SK-MEL-5 (cell line): ENCODE measurements around the gene ALG6. TPM values are rescaled to one million over a fixed set of nuclear protein-coding genes. Genes with fewer than 3 reads are reported as not detected.
A peak's percentile ranks its signal among the peaks of the same experiment; 100 is the strongest.
"Not testable (repeated sequence)": the region's sequence is repeated elsewhere in the genome, so short reads cannot be mapped to it uniquely, and the experiment has no call there.

ENCODE experiments used
- DNase-seq: peaks from one replicate; pipeline ENCODE4 v3.0.0-alpha.2; 2016; ENCODE audit warnings: low read depth, low spot score
- in situ Hi-C: cut with HindIII; loops from 2 replicates; pipeline ENCODE4 v1.10.0; 2016; ENCODE audit warnings: low sequenced_read_pairs, high pct_unique_total_duplicates, low pct_unique_long_range_greater_than_20kb
- small RNA-seq, 2 experiments: library from RNA; depleted of rRNA; stranded (forward); fragments of <200 nt; gene quantifications; one replicate each; pipeline ENCODE3, GENCODE V24; 2014
- total RNA-seq: library from RNA; depleted of rRNA; stranded (reverse); fragments of >200 nt; shearing (Covaris generic); gene quantifications from 2 replicates; pipeline ENCODE4 v1.2.3, GENCODE V29; 2014; rRNA removed

Gene ALG6
- total RNA-seq, 1 experiment from 2014 or later = 38.8 TPM

DNA sequence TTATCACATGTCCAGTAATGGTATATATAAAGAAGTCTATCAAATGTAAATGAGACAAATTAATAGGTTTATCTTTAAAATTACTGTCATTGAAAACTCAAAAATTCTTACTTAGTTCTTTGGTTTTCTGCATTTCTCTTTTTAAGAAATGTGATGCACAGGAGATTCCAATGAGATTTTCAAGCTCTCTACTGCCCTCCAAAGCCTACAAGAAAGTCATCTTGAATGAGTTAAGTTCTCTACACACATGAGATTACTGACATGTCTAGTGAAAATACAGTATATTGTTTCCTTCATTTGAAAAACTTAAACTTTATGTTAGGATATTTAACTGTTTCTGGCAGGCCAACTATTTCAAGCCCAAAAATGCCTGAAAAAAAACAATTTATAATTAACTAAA, 86.8 kb downstream of the ALG6 start:
- in situ Hi-C loops = no loop called here
- DNase-seq = peak; percentile 53

GRCh38 chr1:63458750-63459149, 91.3 kb downstream of the ALG6 start:
- in situ Hi-C loops = no loop called here
- no peak for DNase-seq

DNA sequence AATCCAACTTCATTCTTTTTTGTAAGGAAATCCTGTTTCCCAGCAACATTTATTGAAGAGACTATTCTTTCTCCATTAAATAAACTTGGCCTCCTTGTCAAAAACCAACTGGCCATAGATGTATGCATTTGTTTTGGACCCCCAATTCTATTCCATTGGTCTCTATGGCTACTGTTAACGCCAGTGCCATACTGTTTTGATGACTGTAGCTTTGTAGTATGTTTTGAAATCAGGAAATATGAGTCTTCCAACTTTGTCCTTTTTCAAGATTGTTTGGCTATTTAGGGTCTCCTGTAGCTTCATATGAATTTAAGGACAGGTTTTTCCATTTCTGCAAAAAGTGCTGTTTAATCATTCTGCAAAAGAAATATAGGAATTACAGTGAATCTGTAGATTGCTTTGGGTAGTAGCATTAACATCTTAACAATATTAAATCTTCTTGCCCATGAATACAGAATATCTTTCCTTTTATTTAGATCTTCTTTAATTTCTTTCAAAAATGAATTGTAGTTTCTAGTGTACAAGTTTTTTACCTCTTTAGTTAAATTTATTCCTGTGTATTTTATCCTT, 94.3 kb downstream of the ALG6 start:
- no peak for DNase-seq
- in situ Hi-C loops = no loop called here

DNA sequence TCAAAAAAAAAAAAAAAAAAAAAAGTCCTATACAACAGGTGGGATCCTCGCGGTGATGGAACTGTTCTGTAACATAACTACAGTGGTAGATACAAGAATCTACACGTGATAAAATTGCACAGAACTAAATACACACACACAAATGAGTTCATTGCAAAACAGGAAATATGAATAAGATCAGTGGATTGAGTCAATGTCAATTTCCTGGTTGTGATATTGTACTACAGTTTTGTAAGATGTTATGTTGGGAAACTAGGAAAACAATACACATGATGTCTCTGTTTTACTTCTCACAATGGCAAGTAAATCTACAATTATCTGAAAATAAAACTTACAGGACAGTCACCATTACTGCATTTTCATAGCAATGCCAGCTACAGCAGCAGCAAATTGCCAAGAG, 95.8 kb downstream of the ALG6 start:
- no peak for DNase-seq
- in situ Hi-C loops = no loop called here

DNA sequence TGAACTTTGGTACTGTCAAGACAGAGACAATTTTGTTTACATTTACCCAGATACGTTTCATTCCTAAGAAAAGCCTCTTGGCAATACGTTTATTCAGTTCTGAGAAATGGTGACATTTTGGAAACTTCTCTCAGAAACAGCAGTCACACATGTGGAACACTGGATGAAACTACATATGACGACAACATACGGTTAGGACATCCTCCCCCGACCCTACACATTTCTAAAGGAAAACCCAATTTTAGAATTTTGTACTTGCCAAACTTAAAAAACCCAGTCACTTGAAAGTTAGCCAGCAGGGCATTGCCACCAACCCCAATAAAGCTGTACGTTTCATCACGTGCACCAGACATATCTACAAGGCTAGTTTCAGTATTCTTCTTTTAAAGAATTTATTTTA, 98.8 kb downstream of the ALG6 start:
- in situ Hi-C loops = no loop called here
- DNase-seq = no peak

DNA sequence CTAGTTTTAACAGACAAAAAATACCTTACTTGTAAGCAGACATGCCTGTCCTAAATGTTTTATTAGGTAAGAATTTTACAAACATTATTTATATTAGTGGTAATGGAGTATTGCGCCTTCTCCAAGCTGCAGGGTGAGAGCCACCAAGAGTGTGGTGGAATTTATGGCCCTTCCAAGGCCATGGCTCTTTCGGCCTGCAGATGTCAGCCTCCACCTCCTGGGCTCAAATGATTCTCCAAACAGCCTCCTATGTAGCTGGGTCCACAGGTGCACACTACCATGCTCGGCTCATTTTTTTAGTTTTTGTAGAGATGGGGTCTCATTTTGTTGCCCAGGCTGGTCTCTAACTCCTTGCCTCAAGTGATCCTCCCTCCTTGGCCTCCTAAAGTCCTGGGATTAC, 99.3 kb downstream of the ALG6 start:
- in situ Hi-C loops = no loop called here
- peak; percentile 31 for DNase-seq

GRCh38 chr1:63468683-63469082, 101.3 kb downstream of the ALG6 start:
- DNase-seq, in situ Hi-C loops: not testable (repeated sequence)

- no peak for DNase-seq
These were observed 108.3 kb downstream of the ALG6 start for GRCh38 chr1:63475761-63476160.

DNA sequence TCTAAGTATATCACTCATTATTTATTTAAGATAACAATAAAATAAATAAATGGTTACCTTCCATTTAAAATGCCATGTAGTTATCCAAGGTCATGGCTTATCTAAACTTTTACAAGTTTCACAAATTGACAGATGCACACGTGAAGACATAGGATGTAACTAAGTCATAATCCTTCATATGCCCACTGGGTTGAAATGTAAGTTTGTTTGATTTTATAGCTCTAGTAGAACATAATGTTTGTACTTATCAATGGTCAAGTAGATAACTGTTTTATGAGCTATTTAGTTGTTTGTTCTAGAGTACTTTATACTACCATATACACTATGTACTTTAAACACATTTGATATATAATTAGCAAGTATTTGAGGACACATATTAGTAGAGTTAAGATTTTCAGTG, 112.6 kb downstream of the ALG6 start:
- DNase-seq = no peak
- in situ Hi-C loops = no loop called here

More at GRCh38 chr1:63475761-63476160, 108.3 kb downstream of the ALG6 start:
- in situ Hi-C loops = no loop called here

DNA sequence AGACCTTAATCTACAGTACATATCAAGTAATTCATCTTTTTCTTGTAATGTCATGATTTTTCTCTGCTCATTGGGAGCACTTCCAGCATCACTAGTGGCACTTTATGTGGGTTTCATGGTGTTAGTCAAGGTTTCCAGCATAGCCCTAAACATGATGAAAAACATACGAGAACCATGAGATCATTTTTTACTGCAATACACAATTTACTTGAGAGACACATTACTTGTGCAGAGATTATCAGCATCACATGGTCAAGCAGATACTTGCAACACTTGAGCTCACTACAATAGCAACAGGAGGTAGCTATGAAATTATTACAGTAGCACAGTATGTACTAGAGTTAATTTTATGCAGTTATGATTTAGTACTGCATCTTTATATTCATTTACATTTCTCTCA, 119.2 kb downstream of the ALG6 start:
- DNase-seq = no peak
- in situ Hi-C loops = no loop called here

GRCh38 chr1:63487336-63488065, 120.1 kb downstream of the ALG6 start:
- in situ Hi-C loops = no loop called here
- no peak for DNase-seq

Small RNAs within 50 kb of the gene (small RNA-seq; reads per million reads assigned to genes)
- gene MIR6068 = 0 to 0.10 reads per million in 2 experiments
- gene RF00019 = 0 reads per million in 2 experiments

Other genes with a start within 250 kb of the ALG6 start
- gene FOXD3, start 45.1 kb upstream of the ALG6 start, total RNA-seq = 3.2 and 3.7 TPM in 2 replicates
- 48.6 and 51.5 TPM in 2 replicates for gene ITGB3BP, start 155.6 kb downstream of the ALG6 start, total RNA-seq
- gene EFCAB7, start 155.9 kb downstream of the ALG6 start, total RNA-seq = 6.5 and 9.6 TPM in 2 replicates
- gene PGM1, start 225.8 kb downstream of the ALG6 start, total RNA-seq = 79.5 and 79.8 TPM in 2 replicates